Measurements from ENCODE around the gene PEPD.
"Not testable (repeated sequence)": the region's sequence is repeated elsewhere in the genome, so short reads cannot be mapped to it uniquely, and the experiment has no call there.

PEPD gene

DNA sequence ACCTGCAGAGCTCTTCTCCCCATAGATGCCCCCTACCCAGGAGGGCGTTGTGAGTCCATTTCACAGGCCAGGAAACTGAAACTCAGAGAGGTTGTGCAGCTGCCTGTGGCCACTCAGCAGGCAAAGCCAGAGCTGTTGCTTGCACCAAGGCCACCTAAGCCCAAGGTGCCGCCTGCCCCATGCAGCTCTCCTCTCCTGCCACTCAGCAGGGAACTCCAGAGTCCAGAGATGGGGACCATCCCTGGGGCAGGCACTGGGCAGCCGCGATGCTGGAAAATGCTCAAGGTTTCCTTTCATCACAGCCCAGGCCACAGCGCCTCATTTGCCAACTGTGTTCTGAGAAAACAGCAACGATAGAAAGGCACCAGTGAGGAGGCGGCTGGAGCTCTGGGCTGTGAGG lies 41.0 kb upstream of the PEPD start:
- Histone ChIP-seq H3K9ac (ENCODE audit: low read depth, low read length, poor library complexity) (no peak overlapping the region), H3K23ac (ENCODE audit: low read depth, low read length, poor library complexity) (no peak overlapping the region), H4K91ac (ENCODE audit: low read depth, low read length, poor library complexity) (no peak overlapping the region), H3K9me3 (replicated peaks in 1 of 2; ENCODE audit: control insufficient read depth in 2 of 2, insufficient read depth in 1 of 2, low read depth in 1 of 2, low read length in 2 of 2) (no peaks in the 10 kb centered on the region), H3K27me3 (ENCODE audit: control insufficient read depth in 3 of 3, insufficient read depth in 3 of 3, low read depth in 1 of 3, low read length in 3 of 3) (peaks cover 0 to 4% (median 0%) of the 10 kb centered on the region in 3 experiments), H3K79me1 (ENCODE audit: low read depth, low read length) (no peaks in the 10 kb centered on the region), H2AK5ac (ENCODE audit: low read depth, low read length) (peak overlapping the region; percentile 73), H2BK120ac (ENCODE audit: low read depth, low read length) (no peak overlapping the region), H3K18ac (ENCODE audit: low read length) (peak overlapping the region; percentile 75), H3K36me3 (replicated peaks in 1 of 2; ENCODE audit: control insufficient read depth in 2 of 2, insufficient read depth in 2 of 2, low read length in 2 of 2) (no peaks in the 10 kb centered on the region), H3K4me2 (ENCODE audit: insufficient read depth, low read length, poor library complexity, severe bottlenecking) (no peak overlapping the region), H2AFZ (ENCODE audit: low read length) (no peak overlapping the region), H4K8ac (ENCODE audit: low read depth, low read length) (no peak overlapping the region), H3K14ac (ENCODE audit: low read length) (no peak overlapping the region), H2BK15ac (ENCODE audit: low read length) (peak overlapping the region; percentile 63), H2BK12ac (ENCODE audit: low read length) (peak overlapping the region; percentile 77), H3K4me3 (ENCODE audit: low read length in 2 of 2) (no peak overlapping the region), H2BK5ac (ENCODE audit: low read length) (no peak overlapping the region), H3K4ac (ENCODE audit: low read length) (no peak overlapping the region), H3K27ac (replicated peaks; ENCODE audit: low read length) (no peak overlapping the region), H3K4me1 (ENCODE audit: control insufficient read depth in 2 of 2, insufficient read depth in 1 of 2, low read depth in 1 of 2, low read length in 2 of 2) (peaks cover 0 to 5% of the 10 kb centered on the region in 2 donors)
- WGBS, 2 donors (ENCODE audit: extremely low coverage in 2 of 2, insufficient read length in 2 of 2, insufficient replicate concordance in 1 of 2), result no CpG with 5 or more reads among the region's 7 CpGs
- DNase-seq (ENCODE audit: low spot score), result no peak

DNA sequence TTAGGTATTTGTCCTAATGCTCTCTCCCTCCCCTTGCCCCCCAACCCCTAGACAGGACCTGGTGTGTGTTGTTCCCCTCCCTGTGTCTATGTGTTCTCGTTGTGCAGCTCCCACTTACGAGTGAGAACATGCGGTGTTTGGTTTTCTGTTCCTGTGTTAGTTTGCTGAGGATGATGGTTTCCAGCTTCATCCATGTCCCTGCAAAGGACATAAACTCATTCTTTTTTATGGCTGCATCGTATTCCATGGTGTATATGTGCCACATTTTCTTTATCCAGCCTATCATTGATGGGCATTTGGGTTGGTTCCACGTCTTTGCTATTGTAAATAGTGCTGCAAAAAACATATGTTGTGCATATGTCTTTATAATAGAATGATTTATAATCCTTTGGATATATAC lies 40.1 kb upstream of the PEPD start:
- H3K4me2 ChIP-seq (ENCODE audit: insufficient read depth, low read length, poor library complexity, severe bottlenecking); H3K9ac ChIP-seq (ENCODE audit: low read depth, low read length, poor library complexity); H3K4ac ChIP-seq (ENCODE audit: low read length); H4K91ac ChIP-seq (ENCODE audit: low read depth, low read length, poor library complexity); H4K8ac ChIP-seq (ENCODE audit: low read depth, low read length); H2AK5ac ChIP-seq (ENCODE audit: low read depth, low read length); H3K79me1 ChIP-seq (ENCODE audit: low read depth, low read length); H2BK15ac ChIP-seq (ENCODE audit: low read length); H3K18ac ChIP-seq (ENCODE audit: low read length); H3K9me3 ChIP-seq (replicated peaks in 1 of 2; ENCODE audit: control insufficient read depth in 2 of 2, insufficient read depth in 1 of 2, low read depth in 1 of 2, low read length in 2 of 2); H3K14ac ChIP-seq (ENCODE audit: low read length); H2AFZ ChIP-seq (ENCODE audit: low read length); H3K4me3 ChIP-seq (ENCODE audit: low read length in 2 of 2); H2BK120ac ChIP-seq (ENCODE audit: low read depth, low read length); DNase-seq (ENCODE audit: low spot score); H3K27me3 ChIP-seq (ENCODE audit: control insufficient read depth in 3 of 3, insufficient read depth in 3 of 3, low read depth in 1 of 3, low read length in 3 of 3); H3K27ac ChIP-seq (replicated peaks; ENCODE audit: low read length); H3K4me1 ChIP-seq (ENCODE audit: control insufficient read depth in 2 of 2, insufficient read depth in 1 of 2, low read depth in 1 of 2, low read length in 2 of 2); H3K36me3 ChIP-seq (replicated peaks in 1 of 2; ENCODE audit: control insufficient read depth in 2 of 2, insufficient read depth in 2 of 2, low read length in 2 of 2); H2BK5ac ChIP-seq (ENCODE audit: low read length); H2BK12ac ChIP-seq (ENCODE audit: low read length); H3K23ac ChIP-seq (ENCODE audit: low read depth, low read length, poor library complexity): not testable (repeated sequence)
- no CpG with 5 or more reads among the region's 5 CpGs for WGBS, 2 donors (ENCODE audit: extremely low coverage in 2 of 2, insufficient read length in 2 of 2, insufficient replicate concordance in 1 of 2)

DNA sequence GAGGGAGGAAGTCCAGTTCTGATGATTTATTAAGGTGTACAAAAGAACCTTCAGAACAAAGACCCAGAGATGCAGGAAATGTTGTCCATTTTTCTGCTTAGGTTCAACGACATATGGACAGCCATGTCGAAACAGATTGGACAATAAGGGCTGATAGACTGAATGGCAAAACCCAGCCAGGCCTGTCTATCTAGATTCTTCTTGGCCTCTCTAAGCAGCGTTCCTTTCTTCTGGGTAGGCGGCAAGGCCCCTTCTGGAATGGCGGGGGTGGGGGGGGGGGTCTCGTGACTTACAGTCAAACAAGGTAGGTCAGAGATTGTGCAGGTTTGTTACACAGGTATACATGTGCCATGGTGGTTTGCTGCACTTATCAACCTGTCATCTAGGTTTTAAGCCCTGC lies 39.7 kb upstream of the PEPD start:
- Histone ChIP-seq H2BK120ac (ENCODE audit: low read depth, low read length) (no peak overlapping the region), H3K4me1 (ENCODE audit: control insufficient read depth in 2 of 2, insufficient read depth in 1 of 2, low read depth in 1 of 2, low read length in 2 of 2) (peaks cover 0 to 5% of the 10 kb centered on the region in 2 donors), H3K36me3 (replicated peaks in 1 of 2; ENCODE audit: control insufficient read depth in 2 of 2, insufficient read depth in 2 of 2, low read length in 2 of 2) (no peaks in the 10 kb centered on the region), H3K9me3 (replicated peaks in 1 of 2; ENCODE audit: control insufficient read depth in 2 of 2, insufficient read depth in 1 of 2, low read depth in 1 of 2, low read length in 2 of 2) (no peaks in the 10 kb centered on the region), H3K4me2 (ENCODE audit: insufficient read depth, low read length, poor library complexity, severe bottlenecking) (no peak overlapping the region), H3K14ac (ENCODE audit: low read length) (no peak overlapping the region), H4K8ac (ENCODE audit: low read depth, low read length) (no peak overlapping the region), H3K9ac (ENCODE audit: low read depth, low read length, poor library complexity) (no peak overlapping the region), H3K4ac (ENCODE audit: low read length) (no peak overlapping the region), H3K27me3 (ENCODE audit: control insufficient read depth in 3 of 3, insufficient read depth in 3 of 3, low read depth in 1 of 3, low read length in 3 of 3) (peaks cover 0 to 4% (median 0%) of the 10 kb centered on the region in 3 experiments), H2BK15ac (ENCODE audit: low read length) (no peak overlapping the region), H3K23ac (ENCODE audit: low read depth, low read length, poor library complexity) (no peak overlapping the region), H2BK12ac (ENCODE audit: low read length) (no peak overlapping the region), H2AK5ac (ENCODE audit: low read depth, low read length) (no peak overlapping the region), H4K91ac (ENCODE audit: low read depth, low read length, poor library complexity) (no peak overlapping the region), H3K18ac (ENCODE audit: low read length) (no peak overlapping the region), H3K4me3 (ENCODE audit: low read length in 2 of 2) (no peak overlapping the region), H3K27ac (replicated peaks; ENCODE audit: low read length) (no peak overlapping the region), H2BK5ac (ENCODE audit: low read length) (no peak overlapping the region), H3K79me1 (ENCODE audit: low read depth, low read length) (no peaks in the 10 kb centered on the region), H2AFZ (ENCODE audit: low read length) (no peak overlapping the region)
- WGBS, 2 donors (ENCODE audit: extremely low coverage in 2 of 2, insufficient read length in 2 of 2, insufficient replicate concordance in 1 of 2), result no CpG with 5 or more reads among the region's 6 CpGs
- no peak for DNase-seq (ENCODE audit: low spot score)

- H4K91ac ChIP-seq (ENCODE audit: low read depth, low read length, poor library complexity), result no peak overlapping the region
- peak overlapping the region; percentile 67 for H2BK5ac ChIP-seq (ENCODE audit: low read length)
- H3K27ac ChIP-seq (replicated peaks; ENCODE audit: low read length), result no peak overlapping the region
- no peak overlapping the region for H2BK12ac ChIP-seq (ENCODE audit: low read length)
- H2AK5ac ChIP-seq (ENCODE audit: low read depth, low read length), result no peak overlapping the region
- H3K4me3 ChIP-seq (ENCODE audit: low read length in 2 of 2), result no peak overlapping the region
- H3K4me1 ChIP-seq (ENCODE audit: control insufficient read depth in 2 of 2, insufficient read depth in 1 of 2, low read depth in 1 of 2, low read length in 2 of 2), result peaks cover 0 to 5% of the 10 kb centered on the region in 2 donors
- H3K36me3 ChIP-seq (replicated peaks in 1 of 2; ENCODE audit: control insufficient read depth in 2 of 2, insufficient read depth in 2 of 2, low read length in 2 of 2), result no peaks in the 10 kb centered on the region
- no peak overlapping the region for H3K9ac ChIP-seq (ENCODE audit: low read depth, low read length, poor library complexity)
- no peak overlapping the region for H3K14ac ChIP-seq (ENCODE audit: low read length)
- no peak overlapping the region for H2BK15ac ChIP-seq (ENCODE audit: low read length)
- no peaks in the 10 kb centered on the region for H3K9me3 ChIP-seq (replicated peaks in 1 of 2; ENCODE audit: control insufficient read depth in 2 of 2, insufficient read depth in 1 of 2, low read depth in 1 of 2, low read length in 2 of 2)
- no peak overlapping the region for H3K18ac ChIP-seq (ENCODE audit: low read length)
- H3K4me2 ChIP-seq (ENCODE audit: insufficient read depth, low read length, poor library complexity, severe bottlenecking), result no peak overlapping the region
- no peak for DNase-seq (ENCODE audit: low spot score)
- H3K79me1 ChIP-seq (ENCODE audit: low read depth, low read length), result no peaks in the 10 kb centered on the region
- no peak overlapping the region for H2BK120ac ChIP-seq (ENCODE audit: low read depth, low read length)
- H3K27me3 ChIP-seq (ENCODE audit: control insufficient read depth in 3 of 3, insufficient read depth in 3 of 3, low read depth in 1 of 3, low read length in 3 of 3), result peaks cover 0 to 4% (median 0%) of the 10 kb centered on the region in 3 experiments
- no peak overlapping the region for H4K8ac ChIP-seq (ENCODE audit: low read depth, low read length)
- WGBS, 2 donors (ENCODE audit: extremely low coverage in 2 of 2, insufficient read length in 2 of 2, insufficient replicate concordance in 1 of 2), result no CpG with 5 or more reads among the region's 8 CpGs
- no peak overlapping the region for H2AFZ ChIP-seq (ENCODE audit: low read length)
- no peak overlapping the region for H3K23ac ChIP-seq (ENCODE audit: low read depth, low read length, poor library complexity)
- no peak overlapping the region for H3K4ac ChIP-seq (ENCODE audit: low read length)
These were observed 38.4 kb upstream of the PEPD start for GRCh38 chr19:33559996-33560395.

All from neuronal stem cell (in vitro differentiated cells).